Effector CD4-positive, alpha-beta T cell (primary cell): ENCODE measurements around the gene STPG3.

Experiments
- DNase-seq: peaks from one replicate; pipeline ENCODE4 v3.0.0-alpha.2; 2020

Gene STPG3

DNA sequence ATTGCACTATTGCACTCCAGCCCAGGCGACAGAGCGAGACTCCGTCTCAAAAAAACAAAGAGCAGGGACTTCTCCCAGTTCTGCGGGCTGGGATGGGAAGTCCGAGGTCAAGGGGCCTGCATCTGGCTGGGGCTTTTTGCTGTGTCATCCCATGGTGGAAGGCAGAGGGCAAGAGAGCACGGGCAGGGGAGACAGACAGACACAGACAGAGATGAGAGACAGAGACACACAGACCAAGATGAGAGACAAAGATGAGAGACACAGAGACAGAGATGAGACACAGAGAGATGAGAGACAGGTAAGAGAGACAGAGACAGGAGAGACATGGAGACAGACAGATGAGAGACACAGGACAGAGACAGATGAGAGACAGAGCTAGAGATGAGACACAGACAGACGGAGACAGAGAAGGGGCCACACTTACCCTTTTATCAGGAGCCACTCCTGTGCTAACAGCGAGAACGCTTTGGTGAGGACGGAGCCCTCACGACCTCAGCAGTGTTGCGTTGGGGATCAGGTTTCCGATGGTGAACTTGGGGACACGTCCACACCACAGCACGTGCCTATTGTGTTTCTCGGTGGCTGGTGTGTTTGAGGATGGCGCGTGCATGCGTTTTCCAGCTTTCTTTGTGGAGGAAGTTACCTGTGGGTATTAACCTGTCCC lies 17.6 kb downstream of the STPG3 start:
- no peak for DNase-seq

GRCh38 chr9:137269231-137269772 lies 18.2 kb downstream of the STPG3 start:
- no peak for DNase-seq

DNA sequence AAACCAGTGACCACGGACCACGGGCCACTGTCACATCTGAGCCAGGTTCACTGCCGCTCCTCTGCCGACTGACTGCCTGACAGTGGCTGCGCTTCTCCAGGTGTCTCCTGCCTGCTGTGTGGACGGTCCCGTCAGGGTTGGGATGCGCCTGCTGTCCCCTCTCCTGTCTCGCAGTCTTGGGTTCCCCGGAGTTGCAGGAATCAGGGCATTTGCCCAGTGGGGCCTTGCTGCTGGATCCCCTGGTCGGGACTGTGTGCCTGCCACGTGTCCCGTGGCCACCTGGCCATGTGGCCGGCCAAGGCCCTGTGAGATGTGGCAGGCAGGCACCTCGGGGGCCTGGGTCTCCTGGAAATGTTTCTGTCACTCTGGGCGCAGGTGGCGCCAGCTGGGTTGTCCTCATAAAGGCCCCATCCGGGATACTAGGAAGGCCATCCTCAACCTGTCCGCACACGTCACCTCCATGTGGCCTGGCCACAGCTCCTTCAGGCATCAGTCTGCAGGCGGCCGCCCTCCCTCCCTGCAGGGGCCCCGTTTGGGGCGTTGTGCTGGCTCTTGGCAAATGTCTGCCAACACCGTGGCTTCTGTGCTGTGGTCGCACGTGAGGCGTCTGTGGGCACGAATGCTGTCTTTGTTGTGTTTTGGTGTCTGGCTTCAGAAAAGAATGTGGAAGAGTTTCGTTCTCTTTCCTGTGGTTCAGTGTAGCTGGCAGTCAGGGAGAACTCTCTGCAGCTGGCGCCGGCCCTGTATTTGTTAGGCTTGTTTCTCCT lies 20.0 kb downstream of the STPG3 start:
- no peak for DNase-seq

DNA sequence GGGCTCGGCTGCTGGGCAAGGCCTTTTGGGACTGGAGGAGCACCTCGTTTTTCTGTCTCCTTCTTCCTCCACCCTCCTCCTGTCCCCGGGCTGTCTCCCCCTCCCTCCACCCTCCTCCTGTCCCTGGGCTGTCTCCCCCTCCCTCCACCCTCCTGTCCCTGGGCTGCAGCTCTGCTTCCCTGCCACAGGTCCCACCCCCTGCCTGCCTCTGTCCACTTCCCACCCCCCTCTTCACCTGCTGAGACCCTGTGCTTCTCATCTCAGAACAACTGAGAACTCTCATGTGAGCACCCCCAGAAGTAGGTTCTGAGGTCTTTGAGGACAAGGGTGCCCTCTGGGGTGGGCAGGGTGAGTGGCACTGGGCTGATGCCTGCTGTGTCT lies 20.6 kb downstream of the STPG3 start:
- DNase-seq: no peak

DNA sequence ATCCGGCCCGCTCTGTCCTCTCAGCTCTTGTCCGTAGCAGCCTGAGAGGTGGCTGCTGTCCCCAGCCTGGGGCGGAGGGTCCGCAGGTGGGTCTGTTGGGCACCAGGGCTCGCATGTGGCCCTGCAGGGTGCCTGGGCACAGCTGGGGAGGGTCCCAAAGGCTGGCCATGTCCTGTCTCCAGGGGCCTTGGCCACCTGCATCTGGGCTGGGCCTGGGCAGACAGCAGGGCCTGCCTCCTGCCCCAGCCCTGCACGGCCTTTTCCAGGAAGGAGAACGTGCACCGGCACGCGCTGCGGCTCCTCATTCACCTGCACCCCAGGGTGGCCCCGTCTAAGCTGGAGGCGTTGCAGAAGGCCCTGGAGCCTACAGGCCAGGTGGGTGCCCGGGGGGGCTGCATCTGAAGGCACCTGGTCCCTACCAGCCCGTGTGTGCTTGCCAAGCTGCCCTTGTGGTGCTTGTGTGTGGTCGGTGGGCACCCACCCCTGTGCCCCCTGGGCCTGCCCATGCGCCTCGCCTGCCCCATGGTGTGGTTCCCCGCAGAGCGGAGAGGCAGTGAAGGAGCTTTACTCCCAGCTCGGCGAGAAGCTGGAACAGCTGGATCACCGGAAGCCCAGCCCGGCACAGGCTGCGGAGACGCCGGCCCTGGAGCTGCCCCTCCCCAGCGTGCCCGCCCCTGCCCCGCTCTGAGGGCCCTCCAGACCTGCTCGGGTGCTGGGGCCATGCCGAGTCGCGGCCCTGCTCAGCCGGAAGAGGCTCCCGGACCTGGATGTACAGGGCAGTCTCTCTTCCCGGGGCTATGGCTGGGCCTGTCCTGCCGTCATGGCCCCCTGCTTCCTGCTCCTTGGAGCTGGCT lies 21.4 kb downstream of the STPG3 start:
- DNase-seq: no peak

- no peak for DNase-seq
Observed at GRCh38 chr9:137273095-137273490, 22.0 kb downstream of the STPG3 start.

- no peak for DNase-seq
Observed at GRCh38 chr9:137273611-137274320, 22.7 kb downstream of the STPG3 start.

GRCh38 chr9:137275203-137275587 lies 24.1 kb downstream of the STPG3 start:
- DNase-seq: no peak

- no peak for DNase-seq
Observed at GRCh38 chr9:137275588-137276472, 24.7 kb downstream of the STPG3 start.

DNA sequence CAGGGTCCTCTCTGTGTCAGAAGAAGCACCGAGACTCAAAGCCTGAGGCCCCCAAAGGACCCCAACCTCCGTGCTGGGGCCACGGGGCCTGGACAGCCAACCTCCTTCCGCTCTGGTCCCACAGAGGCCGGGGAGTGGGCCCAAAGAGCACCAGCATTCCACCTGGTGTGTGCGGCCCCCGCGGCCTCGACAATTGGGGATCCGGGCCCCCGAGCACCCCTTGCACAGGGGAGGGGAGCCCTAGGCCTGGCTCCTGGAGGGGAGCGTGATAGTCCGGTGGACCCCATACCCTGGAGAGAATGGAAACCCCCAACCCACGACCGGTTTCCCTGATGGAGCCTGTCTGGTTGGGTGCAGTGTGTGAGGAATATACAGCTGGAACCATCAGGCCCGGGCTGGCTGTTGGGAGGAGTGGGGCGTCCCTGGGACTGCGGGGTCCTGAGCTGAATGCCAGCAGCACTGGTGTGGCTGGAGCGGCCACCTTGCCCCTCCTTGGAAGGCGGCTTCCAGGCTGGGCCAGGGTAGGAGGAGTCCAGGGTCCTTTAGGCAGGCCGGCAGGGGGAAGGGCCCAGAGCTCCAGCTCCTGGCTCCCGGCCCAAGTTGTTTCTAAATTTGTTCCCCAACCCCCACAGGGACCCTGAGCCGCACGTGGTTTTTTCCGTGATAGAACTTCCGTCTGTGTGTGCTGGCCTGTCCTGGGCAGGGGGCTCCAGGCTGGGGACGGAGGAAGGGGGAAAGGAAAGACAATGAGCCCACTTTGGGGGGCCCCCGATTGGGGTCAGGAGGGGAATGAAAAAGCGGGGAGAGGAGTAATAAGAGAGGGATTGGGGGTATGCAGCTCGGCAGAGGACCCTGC lies 25.6 kb downstream of the STPG3 start:
- no peak for DNase-seq

GRCh38 chr9:137277329-137278041 lies 26.4 kb downstream of the STPG3 start, which contains the start of gene TOR4A:
Gene TOR4A, plus strand, starts transcription at chr9:137277726. Its CDS starts 964 bp downstream, at chr9:137278690.
- no peak for DNase-seq

DNA sequence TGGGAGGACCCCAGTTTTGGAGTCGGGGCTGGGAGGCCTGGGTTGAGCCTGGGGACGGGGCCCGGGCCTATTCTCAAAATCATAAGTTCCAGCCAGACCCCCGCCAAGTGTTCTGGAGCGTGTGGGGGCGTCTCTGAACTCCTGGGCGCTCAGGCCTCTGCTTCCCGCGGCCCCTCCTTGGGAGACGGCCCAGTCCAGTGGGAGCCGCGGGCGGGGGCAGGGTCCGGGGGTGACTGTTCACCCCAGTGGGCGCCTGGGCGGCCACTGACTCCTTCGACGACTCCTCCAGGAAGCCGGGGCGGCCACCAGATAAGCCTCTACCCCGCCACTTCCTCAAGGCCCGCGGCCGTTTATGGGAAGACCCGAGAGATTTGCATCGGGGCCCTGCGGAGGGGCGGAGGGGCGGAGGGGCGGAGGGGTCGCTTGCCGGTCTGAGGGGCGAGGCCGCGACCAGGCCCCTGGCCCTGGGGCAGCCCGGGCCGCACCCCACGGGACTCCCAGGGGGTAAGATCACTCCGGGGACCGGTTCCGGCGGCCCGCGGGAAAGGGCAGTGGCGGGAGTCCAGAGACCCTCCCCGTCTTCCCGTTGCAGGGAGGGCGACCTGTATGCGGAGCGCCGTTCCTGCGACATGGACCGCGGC lies 27.1 kb downstream of the STPG3 start:
- DNase-seq: no peak

DNA sequence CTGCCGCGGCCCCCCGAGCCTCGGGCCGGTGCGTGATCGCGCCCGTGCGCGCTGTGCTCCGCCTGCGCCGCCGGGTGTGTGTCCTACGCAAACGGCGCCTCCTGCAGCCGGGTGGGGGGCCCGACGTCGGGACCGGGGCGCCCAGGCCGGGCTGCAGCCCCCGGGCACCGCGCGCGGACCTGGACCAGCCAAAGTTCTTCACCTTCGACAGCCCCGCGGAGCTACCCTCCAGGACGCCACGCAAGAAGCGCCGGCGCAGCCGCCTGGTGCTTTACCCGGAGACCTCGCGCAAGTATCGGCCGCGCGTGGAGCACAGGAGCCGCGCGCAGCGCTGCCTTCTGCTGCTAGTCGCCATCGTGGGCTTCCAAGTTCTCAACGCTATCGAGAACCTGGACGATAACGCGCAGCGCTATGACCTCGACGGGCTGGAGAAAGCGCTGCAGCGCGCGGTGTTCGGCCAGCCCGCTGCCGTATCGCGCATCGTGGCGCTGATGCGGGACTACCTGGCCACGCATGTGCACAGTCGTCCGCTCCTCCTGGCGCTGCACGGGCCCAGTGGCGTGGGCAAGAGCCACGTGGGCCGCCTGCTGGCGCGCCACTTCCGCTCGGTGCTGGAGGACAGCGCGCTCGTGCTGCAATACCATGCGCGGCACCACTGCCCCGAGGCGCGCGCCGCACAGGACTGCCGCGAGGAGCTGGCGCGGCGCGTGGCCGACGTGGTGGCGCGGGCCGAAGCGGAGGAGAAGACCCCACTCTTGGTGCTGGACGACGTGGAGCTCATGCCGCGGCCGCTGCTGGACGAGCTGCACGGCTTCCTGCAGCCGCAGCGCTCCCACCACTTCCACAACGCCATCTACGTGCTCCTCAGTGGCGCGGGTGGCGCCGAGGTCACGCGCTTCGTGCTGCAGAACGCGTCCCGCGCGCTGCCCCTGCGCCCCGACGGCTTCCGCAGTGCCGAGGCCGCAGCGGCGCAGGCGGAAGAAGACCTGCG lies 27.9 kb downstream of the STPG3 start:
- DNase-seq: no peak

DNA sequence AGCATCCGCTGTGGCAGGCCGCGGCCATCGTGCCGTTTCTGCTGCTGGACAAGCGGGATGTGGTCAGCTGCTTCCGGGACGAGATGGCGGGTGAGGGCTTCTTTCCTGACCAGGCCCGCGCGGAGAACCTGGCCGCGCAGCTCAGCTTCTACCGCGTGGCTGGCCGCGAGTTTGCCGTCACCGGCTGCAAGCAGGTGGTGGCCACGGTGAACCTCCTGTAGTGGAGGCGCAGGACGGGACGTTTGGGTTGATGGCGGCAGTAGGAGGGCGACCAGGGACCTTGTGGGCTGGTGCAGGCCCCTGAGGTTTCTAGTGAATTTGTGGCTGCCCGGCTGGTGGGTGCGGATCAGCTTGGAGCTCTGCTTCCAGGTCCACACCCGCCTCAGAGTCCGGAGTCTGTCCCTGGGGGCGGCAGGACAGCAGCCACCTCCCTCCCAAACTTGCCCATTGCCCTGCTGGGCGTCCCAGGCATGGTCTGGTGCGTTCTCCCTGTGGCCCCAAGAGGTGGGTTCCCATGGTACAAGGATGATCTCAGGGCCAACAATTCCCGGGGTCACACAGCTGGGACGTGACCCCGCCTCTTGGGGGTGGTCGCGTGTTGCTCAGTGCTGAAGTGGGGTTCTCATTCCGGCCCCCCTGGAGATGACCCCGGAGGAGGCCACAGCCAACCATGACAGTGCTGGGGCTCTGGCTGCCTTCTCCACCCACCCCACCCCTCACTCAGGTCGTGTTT lies 28.8 kb downstream of the STPG3 start:
- no peak for DNase-seq

DNA sequence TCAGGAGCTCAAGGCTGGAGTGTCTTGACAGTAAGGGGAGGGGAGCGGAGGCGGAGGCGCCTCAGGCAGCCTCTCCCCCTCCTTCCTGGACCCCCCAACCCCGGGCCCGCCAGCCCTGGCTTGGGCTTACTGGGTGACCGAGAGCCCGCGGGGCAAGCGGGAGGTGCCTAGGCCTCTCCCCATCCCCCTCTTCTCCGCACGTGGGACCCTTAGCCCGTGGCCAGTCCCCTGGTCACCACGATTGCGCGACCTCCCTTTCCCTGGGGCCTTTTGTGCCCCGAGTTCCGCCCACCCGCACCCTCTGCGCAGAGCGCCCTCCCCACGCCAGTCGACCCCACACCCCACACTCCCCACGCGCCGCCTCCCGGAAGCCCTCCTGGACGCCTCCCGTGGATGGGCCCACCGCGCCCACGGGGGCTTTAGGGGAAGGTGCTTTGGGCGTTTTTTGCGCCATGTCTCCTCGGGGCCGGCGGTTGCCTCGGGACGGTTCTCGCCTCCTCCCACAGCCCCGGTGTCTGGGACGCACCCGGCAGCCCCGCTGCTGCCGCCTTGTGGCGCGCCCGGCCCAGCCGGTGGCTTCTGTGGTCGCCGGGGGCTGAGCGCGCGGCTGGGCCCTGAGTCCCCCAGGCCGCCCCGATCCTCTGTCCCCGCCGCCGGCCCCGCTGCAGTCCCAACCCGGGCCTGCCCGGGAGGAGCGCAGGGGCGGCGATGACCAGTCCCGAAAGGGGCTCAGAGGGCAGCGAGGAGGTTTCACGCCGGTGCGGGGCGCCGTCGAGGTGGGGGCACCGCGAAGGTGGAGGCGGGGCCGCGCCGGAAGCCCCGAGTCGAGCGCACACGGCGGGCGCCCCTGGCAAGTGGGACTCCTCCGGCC lies 29.6 kb downstream of the STPG3 start:
- DNase-seq: no peak
